Gastroesophageal sphincter (tissue), 3 donors: Measurements from ENCODE around the gene WNT5B.

ENCODE experiments used
- CTCF ChIP-seq, 4 experiments: fragments of 200-600 bp in 2 of 4; fragments of 450-650 bp in 2 of 4; sonication (generic) in 1 of 4; IDR thresholded peaks; one replicate each; pipeline ENCODE4 v1.5.1; 2017 to 2019; ENCODE audit warnings: antibody characterized with exemption in 4 of 4, mild to moderate bottlenecking in 2 of 4, moderate library complexity in 2 of 4
- POLR2A ChIP-seq, 2 donors: fragments of 450-650 bp; IDR thresholded peaks; one replicate each; pipeline ENCODE4 v1.6.1; 2017; ENCODE audit warnings: antibody characterized with exemption in 2 of 2, mild to moderate bottlenecking in 2 of 2, moderate library complexity in 1 of 2

DNA sequence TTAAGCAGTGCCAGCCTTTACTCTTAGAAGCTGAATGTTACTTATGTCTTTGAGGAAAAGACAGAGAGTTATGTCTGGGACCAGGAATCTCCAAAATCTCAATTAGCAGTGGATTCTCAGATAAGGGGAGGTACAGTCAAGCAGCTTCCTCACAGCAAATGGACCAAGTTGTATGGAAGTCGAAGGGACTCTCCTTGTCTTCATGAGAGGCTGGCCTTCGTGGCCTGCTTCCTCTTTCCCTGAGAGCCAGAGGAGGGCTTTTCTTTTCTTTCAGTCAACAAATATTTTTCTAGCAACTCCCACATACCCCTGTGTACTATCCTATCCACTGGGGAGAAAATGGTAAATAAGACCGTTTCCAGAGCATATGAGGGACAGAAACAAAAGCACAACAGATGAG, 6.6 kb upstream of the WNT5B start:
- TF ChIP-seq POLR2A (IDR thresholded peaks at IDR 0.05): no peak
- TF ChIP-seq CTCF (IDR thresholded peaks at IDR 0.05): no peak
